GM12873 (cell line): ENCODE measurements around the gene KLHL30.
A peak's percentile ranks its signal among the peaks of the same experiment; 100 is the strongest.

ENCODE experiments used
- CTCF ChIP-seq: IDR thresholded peaks from 2 replicates; pipeline ENCODE4 v1.5.1; 2012; ENCODE audit warnings: low read depth, mild to moderate bottlenecking, moderate library complexity, low read length, control low read depth; ENCODE audit not compliant: insufficient read depth; ENCODE audit errors: missing control alignments

Gene KLHL30

GRCh38 chr2:238104691-238105371 lies 33.6 kb upstream of the KLHL30 start:
- no peak for TF ChIP-seq CTCF

GRCh38 chr2:238105506-238106338 lies 32.7 kb upstream of the KLHL30 start:
- no peak for TF ChIP-seq CTCF

- TF ChIP-seq CTCF: no peak
Measured at GRCh38 chr2:238106339-238106697, 32.1 kb upstream of the KLHL30 start.

DNA sequence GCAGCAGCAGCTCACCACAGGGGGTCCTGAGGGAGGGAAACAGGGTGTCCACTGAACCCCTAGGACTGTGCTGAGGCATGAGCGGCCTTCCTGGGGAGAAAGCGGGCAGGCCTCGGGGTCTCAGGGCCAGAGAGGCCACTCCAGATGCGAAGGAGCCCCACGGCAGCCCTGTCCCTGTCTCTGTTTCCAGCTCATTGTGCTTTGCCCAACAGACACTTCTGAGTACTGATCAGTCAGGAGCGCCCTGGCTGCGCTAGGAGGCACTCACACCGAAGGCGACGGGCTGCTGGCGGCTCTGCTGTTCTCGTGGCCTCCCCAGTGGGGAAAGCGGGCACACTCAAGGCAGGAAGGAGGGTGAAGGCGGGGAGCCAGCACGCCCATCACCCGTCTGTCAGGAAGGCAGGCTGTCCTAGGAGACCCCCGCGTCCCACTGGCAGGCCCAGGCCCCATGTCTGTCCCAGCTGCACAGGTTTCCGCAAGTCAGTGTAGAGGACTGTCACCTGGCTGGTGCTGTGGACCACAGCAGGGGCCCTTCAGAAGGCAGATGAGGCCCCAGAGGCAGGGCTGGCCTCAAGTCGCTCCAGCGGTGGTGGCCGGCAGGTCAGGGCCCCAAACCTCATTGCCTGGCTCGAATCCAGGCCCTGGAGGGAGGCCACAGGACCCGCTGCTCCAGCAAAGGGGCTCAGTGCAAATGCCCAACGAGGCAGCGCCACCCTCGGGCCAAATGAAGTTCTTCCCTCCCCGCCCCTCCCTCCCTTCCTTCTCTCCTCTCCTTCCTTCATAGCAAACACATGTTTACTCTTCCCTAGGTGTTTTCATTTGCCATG lies 31.6 kb upstream of the KLHL30 start:
- peak; percentile 50 for TF ChIP-seq CTCF

DNA sequence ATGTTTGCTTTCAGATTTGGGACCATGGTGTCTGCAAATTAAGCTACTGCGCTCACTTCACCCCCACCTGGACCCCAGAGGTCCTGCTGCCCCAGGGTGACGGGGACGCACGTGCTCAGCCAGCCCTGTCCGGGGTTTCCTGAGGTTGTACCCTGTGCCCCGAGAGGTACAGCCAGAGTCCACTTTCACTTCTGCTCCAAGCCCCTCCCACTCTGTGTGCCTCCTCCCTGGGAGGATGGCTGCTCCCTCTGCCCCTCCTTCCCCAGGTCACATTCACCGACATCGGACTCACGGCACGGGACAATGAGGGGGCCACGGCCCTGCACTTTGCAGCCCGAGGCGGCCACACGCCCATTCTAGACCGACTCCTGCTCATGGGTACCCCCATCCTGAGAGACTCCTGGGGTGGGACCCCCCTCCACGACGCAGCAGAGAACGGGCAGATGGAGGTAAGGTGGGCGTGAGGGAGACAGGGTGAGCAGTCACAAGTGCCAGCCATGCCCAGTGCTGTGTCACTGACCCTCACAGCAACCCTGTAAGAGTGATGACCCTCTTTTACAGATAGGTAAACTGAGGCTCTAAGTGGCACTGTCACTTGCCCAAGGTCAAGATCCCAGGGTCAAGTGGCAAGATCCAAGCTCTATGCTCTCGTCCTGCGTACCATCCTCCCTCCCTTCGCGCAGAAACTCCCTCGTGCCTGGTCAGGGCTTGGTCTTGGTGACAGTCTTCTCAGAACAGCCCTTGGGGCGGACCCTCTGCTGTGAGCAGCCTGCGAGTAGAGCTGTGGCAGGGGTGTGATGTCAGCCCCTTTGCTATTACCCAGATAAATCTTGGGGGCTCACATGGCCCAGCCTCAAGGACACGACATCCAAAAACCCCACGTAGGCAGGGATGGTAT lies 30.7 kb upstream of the KLHL30 start:
- TF ChIP-seq CTCF: no peak

DNA sequence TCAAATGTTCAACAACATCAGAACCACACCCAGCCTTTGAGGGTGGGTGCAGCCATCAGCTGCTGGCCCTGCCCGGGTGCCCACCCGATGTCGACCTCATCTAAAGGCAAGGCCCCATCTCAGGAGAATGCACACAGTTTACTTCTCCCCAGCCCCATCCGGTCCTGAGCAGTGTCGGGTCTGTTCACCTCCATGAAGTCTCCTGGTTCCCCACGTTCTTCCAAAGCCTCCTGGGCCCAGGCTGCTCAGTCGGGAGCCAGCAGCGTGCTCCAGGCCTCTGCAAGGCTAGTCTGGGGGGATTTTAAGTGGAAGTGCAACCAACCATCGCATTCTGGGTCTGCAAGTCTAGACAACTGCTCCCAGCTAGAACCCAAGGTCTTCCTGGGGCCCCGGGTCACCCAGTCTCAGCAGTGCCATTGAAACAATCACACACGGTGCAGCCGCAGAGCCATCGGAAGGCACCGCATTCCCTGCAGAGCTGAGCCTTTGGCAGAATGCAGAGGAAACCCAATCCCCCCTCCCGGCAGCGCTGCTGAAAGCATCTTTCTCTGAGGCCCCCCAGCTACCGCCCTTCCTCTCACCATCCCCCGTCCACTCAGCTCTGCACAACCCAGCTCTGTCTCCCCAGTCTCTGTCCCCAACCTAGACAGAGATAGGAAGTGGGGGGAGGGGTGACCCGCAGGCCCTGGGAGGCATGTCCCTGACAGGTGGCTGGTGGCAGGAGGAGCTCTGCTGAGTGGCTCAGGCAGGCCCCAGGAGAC lies 29.9 kb upstream of the KLHL30 start:
- TF ChIP-seq CTCF: no peak
